Myocyte (in vitro differentiated cells): ENCODE data around the gene LGALS14. TPM values are rescaled to one million over a fixed set of nuclear protein-coding genes. Genes with fewer than 3 reads are reported as not detected.
"Not testable (repeated sequence)": the region's sequence is repeated elsewhere in the genome, so short reads cannot be mapped to it uniquely, and the experiment has no call there.

Source experiments
- DNase-seq: peaks from one replicate; pipeline ENCODE4 v3.0.0-alpha.2; 2012; ENCODE audit warnings: low read depth
- polyA plus RNA-seq: library from polyadenylated mRNA; unstranded; fragments of >200 nt; gene quantifications from one replicate; pipeline ENCODE4 v1.2.1, GENCODE V29; 2012; ENCODE audit warnings: missing spikeins
- total RNA-seq: library from RNA; depleted of rRNA; stranded (reverse); fragments of >200 nt; gene quantifications from 2 replicates; pipeline ENCODE4 v1.2.3, GENCODE V29; 2014

Gene LGALS14
- total RNA-seq: not detected in 2 replicates
- polyA plus RNA-seq: not detected

DNA sequence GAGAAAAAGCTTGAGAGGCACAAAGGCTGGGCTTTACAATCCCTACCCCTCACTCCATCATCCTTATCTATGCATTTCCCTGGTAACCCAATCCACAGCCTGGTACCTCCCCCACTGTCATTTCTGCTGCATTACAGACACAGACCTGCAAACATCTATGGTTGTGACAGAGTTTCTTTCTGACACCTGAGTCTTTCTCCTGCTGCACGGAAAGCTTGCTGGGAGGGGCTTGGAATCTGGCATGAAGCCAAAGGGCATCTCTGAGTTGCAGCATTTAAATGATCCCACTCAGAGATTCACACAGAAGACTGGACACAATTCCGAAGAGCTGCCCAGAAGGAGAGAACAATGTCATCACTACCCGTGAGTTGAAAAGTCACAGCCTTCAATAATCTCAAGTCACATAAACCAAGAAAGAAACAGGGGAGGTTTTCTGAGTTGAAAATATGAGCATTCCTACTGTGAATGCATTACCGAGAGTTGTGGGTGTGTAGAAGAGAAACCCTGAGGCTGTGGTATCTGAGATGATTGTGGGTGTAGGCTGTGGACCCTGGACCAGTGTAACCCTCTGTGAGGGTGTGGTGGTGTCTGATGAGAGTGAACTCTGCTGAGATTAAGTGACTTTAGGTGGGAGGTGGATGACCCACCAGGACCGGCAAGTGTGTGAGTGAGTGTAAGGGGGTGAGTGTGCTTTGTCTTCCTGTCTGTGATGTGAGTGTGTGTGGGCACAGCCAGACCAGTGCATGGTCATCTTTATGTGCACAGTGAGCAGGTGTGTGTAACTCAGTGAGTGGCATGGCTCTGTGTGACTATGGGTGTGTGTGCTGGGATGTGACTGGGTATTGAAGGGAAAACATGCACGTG, at the start of gene LGALS14:
LGALS14 (plus strand) TSS at position 301 of the 864 bp plus-strand sequence; CDS start at position 349, 48 bp downstream.
- no peak for DNase-seq

- DNase-seq: no peak
Measured at GRCh38 chr19:39655613-39656012, 48.7 kb upstream of the LGALS14 start, which contains the start of gene LGALS16. Gene LGALS16, plus strand, starts transcription at chr19:39655913. Its CDS starts 49 bp downstream, at chr19:39655962.

DNA sequence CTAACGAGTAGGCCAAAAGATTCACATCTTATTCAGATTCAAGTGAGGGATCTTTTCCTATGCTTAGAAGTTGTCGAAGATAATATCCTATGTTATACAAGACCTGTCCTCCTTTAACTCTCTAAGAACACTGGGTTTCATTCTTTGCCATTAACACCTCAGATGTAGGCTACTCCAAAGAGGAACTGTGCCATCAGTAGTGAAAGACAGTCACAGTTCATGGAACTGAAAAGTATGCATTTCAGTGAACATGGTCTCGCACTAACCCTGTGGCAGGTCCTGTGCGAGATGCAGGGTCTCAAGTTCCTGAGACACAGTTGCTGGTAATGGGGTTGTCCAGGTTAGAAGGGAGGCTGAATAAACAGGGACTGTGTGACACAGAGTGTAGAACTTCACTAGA, 44.5 kb upstream of the LGALS14 start:
- DNase-seq: no peak

DNA sequence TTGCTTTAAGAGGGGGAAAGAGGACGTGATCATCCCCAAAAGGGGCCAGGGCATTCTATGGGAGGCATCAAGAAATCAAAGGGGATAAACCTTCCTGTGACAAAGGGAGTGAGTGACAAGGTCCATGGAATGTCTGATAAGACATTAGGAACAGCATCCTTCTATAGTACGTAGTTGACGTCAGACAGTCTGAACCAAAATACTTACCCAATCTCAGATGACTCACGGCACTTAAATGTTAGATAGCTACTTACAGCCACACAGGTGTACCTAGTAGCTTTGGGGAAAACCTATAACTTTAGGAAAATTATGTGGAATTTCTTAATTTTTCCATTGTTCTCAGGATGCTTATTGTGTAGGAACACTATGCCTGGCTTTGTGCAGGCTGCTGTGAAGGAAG, 43.6 kb upstream of the LGALS14 start:
- DNase-seq: no peak

DNA sequence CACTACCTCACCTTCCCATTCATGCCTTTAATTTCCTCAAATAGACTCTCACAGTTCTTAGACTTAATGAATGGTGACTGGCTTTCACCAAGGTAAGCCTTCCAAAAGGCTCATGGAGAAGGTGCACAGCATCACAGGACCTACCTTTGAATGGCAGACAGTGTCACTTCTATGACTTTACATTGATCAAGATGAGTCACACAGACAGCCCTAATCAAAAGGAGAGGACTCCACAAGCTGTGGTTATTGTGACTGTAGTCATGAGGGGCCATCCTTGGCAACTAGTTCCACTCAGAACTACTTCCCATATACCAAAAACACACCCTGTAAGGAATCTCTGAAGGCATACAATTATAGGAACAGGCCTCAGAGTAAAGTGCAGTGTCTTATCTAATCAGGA, 42.7 kb upstream of the LGALS14 start:
- no peak for DNase-seq

GRCh38 chr19:39669860-39670259, 34.4 kb upstream of the LGALS14 start:
- not testable (repeated sequence) for DNase-seq

DNA sequence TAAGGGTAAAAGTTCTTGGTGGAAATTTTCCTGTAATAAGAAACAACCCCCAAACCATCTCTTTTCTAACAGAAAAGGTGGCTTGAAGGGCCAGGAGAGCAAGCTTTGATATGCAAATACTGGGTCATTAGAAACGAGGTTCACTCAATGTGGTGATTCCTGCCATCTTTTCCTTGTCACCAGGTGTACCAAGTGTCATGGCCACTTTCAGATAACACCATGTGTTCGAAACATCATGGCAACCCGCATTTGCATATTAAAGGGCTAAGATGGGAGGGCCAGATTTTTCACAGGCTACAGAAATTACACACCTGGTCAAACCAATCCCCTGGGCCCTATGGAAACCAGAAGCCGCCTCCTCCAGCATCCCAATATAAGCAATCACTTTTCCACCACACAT, 33.3 kb upstream of the LGALS14 start:
- DNase-seq: no peak

GRCh38 chr19:39671739-39672363, 32.4 kb upstream of the LGALS14 start:
- peak; percentile 62 for DNase-seq

DNA sequence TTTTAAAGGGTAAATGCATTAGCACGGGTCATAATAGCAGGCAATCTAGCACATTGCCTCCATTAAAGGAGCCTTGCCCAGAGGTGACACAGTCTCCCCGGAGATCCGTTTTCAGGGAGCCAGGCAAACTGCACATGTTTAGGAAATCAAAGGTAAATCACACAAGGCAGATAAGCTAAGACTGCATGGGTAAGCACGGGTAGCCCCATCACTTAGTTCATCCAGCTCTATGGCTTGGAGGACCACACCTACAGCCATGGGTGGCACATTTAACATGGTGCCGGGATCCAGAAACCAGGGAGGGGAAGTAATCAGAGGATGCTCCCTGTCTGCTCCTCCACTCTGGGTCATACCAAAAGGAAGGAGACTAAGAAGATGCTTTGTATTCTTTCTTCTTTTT, 31.8 kb upstream of the LGALS14 start:
- no peak for DNase-seq

- not testable (repeated sequence) for DNase-seq
Measured at GRCh38 chr19:39673862-39674261, 30.4 kb upstream of the LGALS14 start.

DNA sequence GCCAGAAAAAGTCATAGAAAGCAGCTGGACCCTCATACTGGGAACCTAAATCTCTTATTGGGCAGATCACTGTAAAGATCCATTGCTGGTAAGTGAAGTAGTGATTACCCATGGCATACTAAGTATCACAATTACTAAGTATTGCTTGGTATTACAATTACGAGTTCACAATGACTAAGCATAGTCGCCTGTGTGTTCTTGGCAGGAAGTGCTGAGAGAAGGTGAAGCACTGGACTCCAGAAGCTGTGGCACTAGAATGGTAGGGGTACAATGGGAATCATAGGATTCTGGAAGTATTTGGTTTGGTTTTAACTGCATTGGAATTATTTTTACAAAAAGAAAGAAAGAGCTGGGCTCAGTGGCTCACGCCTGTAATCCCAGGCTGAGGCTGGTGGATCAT, 28.3 kb upstream of the LGALS14 start:
- DNase-seq: no peak

GRCh38 chr19:39677961-39678889, 26.1 kb upstream of the LGALS14 start:
- DNase-seq: peak; percentile 81

DNA sequence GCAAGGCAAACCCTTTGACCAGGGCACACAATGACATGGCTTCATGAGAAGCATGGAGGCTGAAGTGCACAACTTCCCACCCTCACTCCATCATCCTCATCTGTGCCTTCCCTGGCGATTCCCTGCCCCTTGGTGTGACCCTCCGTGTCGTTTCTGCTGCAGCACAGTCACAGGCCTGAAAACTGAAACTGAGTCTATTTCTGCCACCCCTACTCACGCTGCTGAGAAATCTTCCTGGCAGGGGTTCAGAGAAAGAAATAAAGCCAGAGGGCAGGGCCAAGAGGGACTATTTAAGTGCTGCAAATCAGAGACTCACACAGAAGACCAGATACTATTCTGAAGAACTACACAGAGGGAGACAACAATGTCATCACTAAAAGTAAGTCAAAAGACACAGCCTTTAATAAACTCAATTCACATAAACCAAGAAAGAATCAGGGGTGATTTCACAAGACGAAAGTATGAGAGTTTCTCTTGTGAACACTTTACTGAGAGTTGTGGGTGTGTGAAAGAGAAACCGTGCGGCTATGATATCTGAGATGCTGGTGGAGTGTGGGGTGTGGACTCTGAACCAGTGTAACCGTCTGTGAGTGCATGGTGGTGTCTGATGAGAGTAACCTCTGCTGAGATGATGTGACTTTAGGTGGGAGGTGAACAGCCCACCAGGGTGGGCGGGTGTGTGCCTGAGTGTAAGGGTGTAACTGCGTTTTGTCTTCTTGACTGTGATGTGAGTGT, 25.1 kb upstream of the LGALS14 start:
- DNase-seq: peak; percentile 72

GRCh38 chr19:39679791-39680168, 24.5 kb upstream of the LGALS14 start:
- no peak for DNase-seq

DNA sequence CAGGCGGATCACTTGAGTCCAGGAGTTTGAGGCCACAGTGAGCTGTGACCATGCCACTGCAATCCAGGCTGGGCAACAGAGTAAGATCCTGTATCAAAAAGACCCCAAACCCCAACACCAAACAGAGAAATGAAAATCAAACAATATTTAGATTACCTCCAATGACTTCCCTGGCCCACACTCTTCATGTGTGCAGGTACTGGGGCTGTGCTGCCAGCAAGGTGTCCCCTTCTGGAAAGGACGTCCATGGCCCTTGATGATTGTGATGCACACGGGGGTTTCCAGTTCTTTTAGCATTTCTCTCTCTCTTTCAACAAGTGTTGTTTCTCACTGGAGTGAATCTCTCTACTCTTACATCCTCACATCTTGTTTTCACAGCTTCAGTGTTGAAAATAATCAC, 23.7 kb upstream of the LGALS14 start:
- no peak for DNase-seq

DNA sequence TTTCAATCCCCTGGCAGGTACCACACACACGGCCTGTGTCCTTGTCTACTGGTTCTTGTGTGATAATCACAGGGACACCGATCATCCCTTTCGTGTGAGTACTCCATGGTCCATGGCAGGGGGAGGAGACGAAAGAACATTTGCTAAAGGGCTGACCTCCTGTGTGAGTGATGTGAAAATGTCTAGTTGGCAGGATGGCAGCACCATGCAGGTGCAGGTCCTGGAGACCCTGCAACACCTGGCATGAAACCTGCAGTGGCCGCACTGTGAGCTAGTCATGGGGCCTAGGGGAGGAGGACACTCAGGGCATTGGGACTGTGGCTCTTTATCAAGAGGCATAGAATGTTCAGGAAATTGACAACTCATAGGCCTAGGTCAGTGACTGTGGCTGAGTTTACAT, 22.9 kb upstream of the LGALS14 start:
- DNase-seq: no peak

GRCh38 chr19:39684267-39684666, 20.0 kb upstream of the LGALS14 start:
- DNase-seq: no peak

GRCh38 chr19:39686739-39687138, 17.5 kb upstream of the LGALS14 start:
- DNase-seq: no peak

- DNase-seq: not testable (repeated sequence)
Measured at GRCh38 chr19:39688637-39689036, 15.6 kb upstream of the LGALS14 start.

- DNase-seq: no peak
Measured at GRCh38 chr19:39692166-39692565, 12.1 kb upstream of the LGALS14 start.

- DNase-seq: no peak
Measured at GRCh38 chr19:39692822-39693221, 11.5 kb upstream of the LGALS14 start.
